ENCODE results near the gene PLCD4.

The PLCD4 gene

DNA sequence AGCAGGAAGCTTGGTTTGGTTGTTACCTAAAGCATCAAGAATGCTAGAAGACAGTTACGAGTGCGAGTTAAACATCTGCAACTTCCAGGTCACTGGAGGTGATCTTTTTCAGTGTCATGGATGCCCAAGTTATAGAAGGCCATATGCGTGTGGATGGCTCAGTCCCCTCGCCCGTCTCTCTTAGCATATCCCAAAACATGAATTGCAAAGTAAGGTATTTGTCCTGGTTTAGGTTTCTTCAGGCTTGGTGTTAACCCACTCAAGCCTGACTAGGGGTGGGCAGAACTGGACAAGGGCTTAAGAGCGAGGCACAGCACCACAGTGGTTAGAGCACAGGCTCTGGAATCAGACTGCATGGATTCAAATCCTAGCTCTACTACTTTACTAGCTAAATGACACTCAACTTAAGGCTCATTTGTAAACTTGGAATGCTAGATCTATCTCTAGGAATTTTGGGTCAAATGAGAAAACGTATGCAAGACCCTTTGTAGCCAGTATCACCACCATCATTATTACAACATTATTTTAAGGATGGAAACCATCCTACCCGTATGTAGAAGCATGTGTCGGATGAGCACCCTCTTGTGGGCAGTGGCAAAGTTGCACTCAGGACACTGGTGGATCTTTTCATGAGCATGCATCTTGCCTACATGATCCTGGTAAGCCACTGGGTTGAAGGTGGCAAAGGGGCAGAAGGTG is 40.5 kb downstream of the PLCD4 start:
- H3K27ac ChIP-seq, result no peak overlapping the region
- H3K4me1 ChIP-seq, result no peaks in the 10 kb centered on the region
- no peaks in the 10 kb centered on the region for H3K36me3 ChIP-seq (ENCODE audit: control insufficient read depth, insufficient read depth, low read length)
- H3K9ac ChIP-seq, result no peak overlapping the region
- H3K4me3 ChIP-seq (ENCODE audit: low read depth, low read length), result no peak overlapping the region
- H2AFZ ChIP-seq, result no peak overlapping the region
- H3K79me2 ChIP-seq, result no peaks in the 10 kb centered on the region
- no peaks in the 10 kb centered on the region for H3K9me3 ChIP-seq (ENCODE audit: control insufficient read depth, low read length)
- TF ChIP-seq, protein P1, sequence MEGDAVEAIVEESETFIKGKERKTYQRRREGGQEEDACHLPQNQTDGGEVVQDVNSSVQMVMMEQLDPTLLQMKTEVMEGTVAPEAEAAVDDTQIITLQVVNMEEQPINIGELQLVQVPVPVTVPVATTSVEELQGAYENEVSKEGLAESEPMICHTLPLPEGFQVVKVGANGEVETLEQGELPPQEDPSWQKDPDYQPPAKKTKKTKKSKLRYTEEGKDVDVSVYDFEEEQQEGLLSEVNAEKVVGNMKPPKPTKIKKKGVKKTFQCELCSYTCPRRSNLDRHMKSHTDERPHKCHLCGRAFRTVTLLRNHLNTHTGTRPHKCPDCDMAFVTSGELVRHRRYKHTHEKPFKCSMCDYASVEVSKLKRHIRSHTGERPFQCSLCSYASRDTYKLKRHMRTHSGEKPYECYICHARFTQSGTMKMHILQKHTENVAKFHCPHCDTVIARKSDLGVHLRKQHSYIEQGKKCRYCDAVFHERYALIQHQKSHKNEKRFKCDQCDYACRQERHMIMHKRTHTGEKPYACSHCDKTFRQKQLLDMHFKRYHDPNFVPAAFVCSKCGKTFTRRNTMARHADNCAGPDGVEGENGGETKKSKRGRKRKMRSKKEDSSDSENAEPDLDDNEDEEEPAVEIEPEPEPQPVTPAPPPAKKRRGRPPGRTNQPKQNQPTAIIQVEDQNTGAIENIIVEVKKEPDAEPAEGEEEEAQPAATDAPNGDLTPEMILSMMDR (IDR thresholded peaks at IDR 0.05), result peak; percentile 80
- no peak overlapping the region for H3K4me2 ChIP-seq (ENCODE audit: low read length)
- H3K27me3 ChIP-seq (ENCODE audit: control insufficient read depth, insufficient read depth, low read length), result no peaks in the 10 kb centered on the region

DNA sequence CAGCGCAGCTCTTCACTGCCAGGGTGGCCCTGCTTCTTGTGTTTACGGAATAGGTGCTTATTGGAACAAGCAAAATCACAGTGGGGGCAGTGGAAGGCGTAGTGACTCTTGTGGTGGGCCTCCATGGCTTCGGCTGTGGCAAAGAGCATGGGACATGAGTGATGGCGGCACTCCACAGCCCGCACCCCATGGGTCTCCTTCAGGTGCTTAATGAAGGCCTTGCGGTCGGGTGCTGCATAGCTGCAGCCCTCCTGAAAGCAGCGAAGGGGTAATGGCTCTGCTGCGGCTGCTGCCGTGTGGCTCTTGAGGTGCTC is 41.0 kb downstream of the PLCD4 start:
- no peaks in the 10 kb centered on the region for H3K27me3 ChIP-seq (ENCODE audit: control insufficient read depth, insufficient read depth, low read length)
- no peaks in the 10 kb centered on the region for H3K36me3 ChIP-seq (ENCODE audit: control insufficient read depth, insufficient read depth, low read length)
- no peak overlapping the region for H3K4me3 ChIP-seq (ENCODE audit: low read depth, low read length)
- TF ChIP-seq, protein P1 (IDR thresholded peaks at IDR 0.05), result no peak
- no peak overlapping the region for H3K27ac ChIP-seq
- H3K9me3 ChIP-seq (ENCODE audit: control insufficient read depth, low read length), result no peaks in the 10 kb centered on the region
- no peak overlapping the region for H3K9ac ChIP-seq
- no peaks in the 10 kb centered on the region for H3K79me2 ChIP-seq
- no peaks in the 10 kb centered on the region for H3K4me1 ChIP-seq
- H2AFZ ChIP-seq, result no peak overlapping the region
- no peak overlapping the region for H3K4me2 ChIP-seq (ENCODE audit: low read length)

DNA sequence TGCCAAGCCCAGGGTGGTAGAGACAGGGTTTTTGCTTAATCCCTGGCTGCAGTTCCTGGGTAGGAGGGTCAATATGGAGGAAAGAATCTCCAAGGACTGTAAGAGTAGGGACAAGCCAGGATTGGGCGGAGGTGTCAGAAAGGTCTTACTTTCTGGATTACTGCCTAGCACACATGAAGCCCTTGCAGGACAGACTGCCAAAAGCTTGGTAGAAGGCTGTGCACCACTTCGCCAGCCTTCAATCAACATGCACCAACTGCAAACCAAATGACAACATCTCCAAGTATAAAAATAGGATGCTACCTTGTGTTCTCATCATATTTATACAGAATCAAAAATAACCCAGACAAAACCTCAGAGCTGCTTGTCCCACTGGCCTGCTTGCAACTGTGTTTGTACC is 48.1 kb downstream of the PLCD4 start:
- no peak overlapping the region for H3K4me3 ChIP-seq (ENCODE audit: low read depth, low read length)
- no peak overlapping the region for H3K4me2 ChIP-seq (ENCODE audit: low read length)
- no peaks in the 10 kb centered on the region for H3K9me3 ChIP-seq (ENCODE audit: control insufficient read depth, low read length)
- peaks cover 6% of the 10 kb centered on the region for H3K4me1 ChIP-seq
- TF ChIP-seq, protein P1 (IDR thresholded peaks at IDR 0.05), result no peak
- H3K36me3 ChIP-seq (ENCODE audit: control insufficient read depth, insufficient read depth, low read length), result no peaks in the 10 kb centered on the region
- no peak overlapping the region for H3K9ac ChIP-seq
- H3K27me3 ChIP-seq (ENCODE audit: control insufficient read depth, insufficient read depth, low read length), result no peaks in the 10 kb centered on the region
- H3K27ac ChIP-seq, result no peak overlapping the region
- H3K79me2 ChIP-seq, result peaks cover 10% of the 10 kb centered on the region
- no peak overlapping the region for H2AFZ ChIP-seq

DNA sequence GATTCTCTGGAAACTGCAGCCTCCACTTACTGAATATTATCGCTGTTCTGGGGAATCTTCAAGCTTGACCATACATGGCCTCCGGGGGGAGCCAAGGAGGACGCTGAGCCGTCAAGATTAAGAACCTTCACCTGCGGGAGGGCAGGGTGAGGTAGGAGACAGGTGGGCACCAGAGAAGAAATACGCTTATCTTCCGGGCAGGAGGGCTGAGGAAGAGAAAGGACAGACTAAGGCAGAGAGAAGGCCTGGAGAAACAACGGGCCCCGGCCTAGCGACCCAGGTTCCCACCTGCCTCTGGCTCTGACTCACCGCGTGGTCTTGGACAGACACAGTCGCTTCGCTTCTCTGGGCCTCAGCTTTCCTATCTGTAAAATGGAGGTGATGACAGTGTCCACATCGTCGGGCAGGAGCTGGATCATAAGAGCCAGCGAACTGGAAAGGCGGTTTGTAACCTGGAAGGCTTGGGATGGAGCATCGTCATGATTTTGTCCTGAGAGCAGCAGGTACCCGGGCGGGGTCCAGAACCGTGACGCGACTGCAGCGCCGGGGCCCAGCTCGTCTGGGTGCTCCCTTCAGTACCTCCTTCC is 51.1 kb downstream of the PLCD4 start:
- H3K4me2 ChIP-seq (ENCODE audit: low read length), result peak overlapping the region; percentile 98
- H3K4me1 ChIP-seq, result peaks cover 6% of the 10 kb centered on the region
- peaks cover 10% of the 10 kb centered on the region for H3K79me2 ChIP-seq
- H3K9ac ChIP-seq, result peak overlapping the region; percentile 8
- no peaks in the 10 kb centered on the region for H3K9me3 ChIP-seq (ENCODE audit: control insufficient read depth, low read length)
- no peaks in the 10 kb centered on the region for H3K27me3 ChIP-seq (ENCODE audit: control insufficient read depth, insufficient read depth, low read length)
- H3K36me3 ChIP-seq (ENCODE audit: control insufficient read depth, insufficient read depth, low read length), result no peaks in the 10 kb centered on the region
- peak overlapping the region; percentile 70 for H3K27ac ChIP-seq
- TF ChIP-seq, protein P1 (IDR thresholded peaks at IDR 0.05), result peak; percentile 43
- peak overlapping the region; percentile 91 for H3K4me3 ChIP-seq (ENCODE audit: low read depth, low read length)
- H2AFZ ChIP-seq, result peak overlapping the region; percentile 91
